H9 (cell line): ENCODE measurements around the gene NRXN3. TPM values are rescaled to one million over a fixed set of nuclear protein-coding genes. Genes with fewer than 3 reads are reported as not detected.

Experiments
- DNase-seq: peaks from one replicate; pipeline ENCODE4 v3.0.0-alpha.2; 2017
- H2AFZ ChIP-seq: one replicate; pipeline ENCODE4 v1.6.1; 2013; ENCODE audit warnings: mild to moderate bottlenecking, low read length, control low read depth, moderate library complexity
- H2AK5ac ChIP-seq: 2 replicates; pipeline ENCODE4 v1.6.1; 2013; ENCODE audit warnings: low read length, control low read depth, mixed read lengths; ENCODE audit not compliant: insufficient read length
- H2BK120ac ChIP-seq: one replicate; pipeline ENCODE4 v1.6.1; 2013; ENCODE audit warnings: low read depth, mild to moderate bottlenecking, low read length, control low read depth, inconsistent platforms; ENCODE audit not compliant: poor library complexity, severe bottlenecking
- H2BK12ac ChIP-seq: 2 replicates; pipeline ENCODE4 v1.6.1; 2013; ENCODE audit warnings: low read length, control low read depth, mixed read lengths, low read depth; ENCODE audit not compliant: insufficient read length
- H2BK15ac ChIP-seq: 2 replicates; pipeline ENCODE4 v1.6.1; 2013; ENCODE audit warnings: low read depth, low read length, control low read depth
- H2BK20ac ChIP-seq: one replicate; pipeline ENCODE4 v1.6.1; 2013; ENCODE audit warnings: low read depth, mild to moderate bottlenecking, low read length, control low read depth, inconsistent platforms; ENCODE audit not compliant: poor library complexity, severe bottlenecking
- H2BK5ac ChIP-seq: 2 replicates; pipeline ENCODE4 v1.6.1; 2013; ENCODE audit warnings: low read length, control low read depth, mixed read lengths; ENCODE audit not compliant: insufficient read length
- H3K14ac ChIP-seq: 2 replicates; pipeline ENCODE4 v1.6.1; 2013; ENCODE audit warnings: low read length, control low read depth; ENCODE audit not compliant: insufficient read depth
- H3K18ac ChIP-seq: 2 replicates; pipeline ENCODE4 v1.6.1; 2013; ENCODE audit warnings: low read depth, mild to moderate bottlenecking, mixed read lengths, low read length, control low read depth; ENCODE audit not compliant: insufficient read length
- H3K23ac ChIP-seq: 2 replicates; pipeline ENCODE4 v1.6.1; 2013; ENCODE audit warnings: low read length, control low read depth, mixed read lengths, low read depth; ENCODE audit not compliant: insufficient read length
- H3K23me2 ChIP-seq: 2 replicates; pipeline ENCODE4 v1.6.1; 2013; ENCODE audit warnings: low read depth, mild to moderate bottlenecking, mixed read lengths, low read length, control low read depth; ENCODE audit not compliant: insufficient read length, poor library complexity, severe bottlenecking
- H3K27ac ChIP-seq: 2 replicates; pipeline ENCODE4 v1.5.1; 2013; ENCODE audit warnings: low read length, control low read depth, mixed read lengths, low read depth; ENCODE audit not compliant: insufficient read length
- H3K27me3 ChIP-seq: 2 replicates; pipeline ENCODE4 v1.6.1; 2013; ENCODE audit warnings: low read length, control low read depth, inconsistent platforms; ENCODE audit not compliant: insufficient read depth
- H3K4ac ChIP-seq: 2 replicates; pipeline ENCODE4 v1.6.1; 2013; ENCODE audit warnings: low read depth, mild to moderate bottlenecking, control low read depth, inconsistent platforms, low read length, moderate library complexity
- H3K4me1 ChIP-seq: 2 replicates; pipeline ENCODE4 v1.6.1; 2013; ENCODE audit warnings: low read length, control low read depth, inconsistent platforms; ENCODE audit not compliant: insufficient read depth
- H3K4me2 ChIP-seq: 2 replicates; pipeline ENCODE4 v1.6.1; 2013; ENCODE audit warnings: low read length, control low read depth, mixed read lengths; ENCODE audit not compliant: insufficient read length, insufficient read depth
- H3K56ac ChIP-seq: 2 replicates; pipeline ENCODE4 v1.6.1; 2013; ENCODE audit warnings: low read depth, mild to moderate bottlenecking, mixed read lengths, low read length, control low read depth; ENCODE audit not compliant: insufficient read length
- H3K79me1 ChIP-seq: 2 replicates; pipeline ENCODE4 v1.6.1; 2013; ENCODE audit warnings: low read depth, mild to moderate bottlenecking, moderate library complexity, low read length, control low read depth, inconsistent platforms; ENCODE audit not compliant: insufficient read depth, poor library complexity, severe bottlenecking
- H3K79me2 ChIP-seq: 2 replicates; pipeline ENCODE4 v1.6.1; 2013; ENCODE audit warnings: low read length, control low read depth, inconsistent platforms; ENCODE audit not compliant: insufficient read depth
- H3K9ac ChIP-seq: 2 replicates; pipeline ENCODE4 v1.6.1; 2013; ENCODE audit warnings: low read length, control low read depth, mixed read lengths; ENCODE audit not compliant: insufficient read length; ENCODE audit errors: extremely low read depth
- H3K9me3 ChIP-seq: one replicate; pipeline ENCODE4 v1.6.1; 2013; ENCODE audit warnings: low read depth, low read length, inconsistent platforms; ENCODE audit not compliant: control insufficient read depth
- H3T11ph ChIP-seq: one replicate; pipeline ENCODE4 v1.6.1; 2013; ENCODE audit warnings: mild to moderate bottlenecking, low read length, control low read depth, inconsistent platforms
- H4K20me1 ChIP-seq: one replicate; pipeline ENCODE4 v1.6.1; 2013; ENCODE audit not compliant: control insufficient read depth, insufficient read length, insufficient read depth
- H4K5ac ChIP-seq: 2 replicates; pipeline ENCODE4 v1.6.1; 2013; ENCODE audit warnings: low read depth, mild to moderate bottlenecking, mixed read lengths, low read length, control low read depth; ENCODE audit not compliant: insufficient read length
- H4K8ac ChIP-seq: replicated peaks from 2 replicates; pipeline ENCODE4 v1.6.1; 2013; ENCODE audit warnings: low read length, control low read depth, mixed read lengths, low read depth; ENCODE audit not compliant: insufficient read length
- H4K91ac ChIP-seq: 2 replicates; pipeline ENCODE4 v1.6.1; 2013; ENCODE audit warnings: low read depth, mild to moderate bottlenecking, moderate library complexity, mixed read lengths, low read length, control low read depth; ENCODE audit not compliant: insufficient read length
- H3K27ac Mint-ChIP-seq, 3 experiments: 2 replicates in 2 of 3; 3 replicates in 1 of 3; pipeline ENCODE4 v1.8.0; 2020 to 2021; ENCODE audit warnings: mixed read lengths in 3 of 3, mild to moderate bottlenecking in 1 of 3, moderate library complexity in 1 of 3
- H3K27me3 Mint-ChIP-seq: 2 replicates; pipeline ENCODE4 v1.8.0; 2021; ENCODE audit warnings: low read depth, mild to moderate bottlenecking, moderate library complexity, mixed read lengths
- H3K36me3 Mint-ChIP-seq, 3 experiments: 2 replicates in 2 of 3; 3 replicates in 1 of 3; pipeline ENCODE4 v1.8.0; 2020 to 2021; ENCODE audit warnings: low read depth in 3 of 3, mixed read lengths in 3 of 3; ENCODE audit not compliant: insufficient read depth in 1 of 3
- H3K4me1 Mint-ChIP-seq, 2 experiments: 2 replicates each; pipeline ENCODE4 v1.8.0; 2020; ENCODE audit warnings: mixed read lengths in 2 of 2
- H3K4me3 Mint-ChIP-seq, 2 experiments: 2 replicates in 1 of 2; 3 replicates in 1 of 2; pipeline ENCODE4 v1.8.0; 2020 to 2021; ENCODE audit warnings: mild to moderate bottlenecking in 2 of 2, mixed read lengths in 2 of 2, moderate library complexity in 1 of 2
- H3K9me3 Mint-ChIP-seq, 2 experiments: 2 replicates in 1 of 2; 3 replicates in 1 of 2; pipeline ENCODE4 v1.8.0; 2020; ENCODE audit warnings: mild to moderate bottlenecking in 2 of 2, mixed read lengths in 2 of 2, moderate library complexity in 1 of 2
- WGBS: extraction: QIAGEN DNeasy Blood & Tissue Kit; methylation state at CpG from one replicate; pipeline ENCODE4 v1.1.7; 2013; ENCODE audit warnings: missing lambda C conversion rate, low lambda C conversion rate, mixed read lengths; ENCODE audit not compliant: insufficient read length; ENCODE audit errors: extremely low coverage; 5-methylcytosine and 5-hydroxymethylcytosine counted together
- total RNA-seq: library from RNA; stranded (reverse); gene quantifications from 2 replicates; pipeline ENCODE4 v1.2.1, GENCODE V29; 2021
- TF ChIP-seq, protein P1 (sequence below): fragments of 200-600 bp; sonication (generic); conservative IDR thresholded peaks from 3 replicates; pipeline ENCODE4 v1.8.0; 2021; ENCODE audit warnings: antibody characterized with exemption, mild to moderate bottlenecking

NRXN3 gene
- total RNA-seq, 1 experiment from 2014 or later: 1.8 TPM

DNA sequence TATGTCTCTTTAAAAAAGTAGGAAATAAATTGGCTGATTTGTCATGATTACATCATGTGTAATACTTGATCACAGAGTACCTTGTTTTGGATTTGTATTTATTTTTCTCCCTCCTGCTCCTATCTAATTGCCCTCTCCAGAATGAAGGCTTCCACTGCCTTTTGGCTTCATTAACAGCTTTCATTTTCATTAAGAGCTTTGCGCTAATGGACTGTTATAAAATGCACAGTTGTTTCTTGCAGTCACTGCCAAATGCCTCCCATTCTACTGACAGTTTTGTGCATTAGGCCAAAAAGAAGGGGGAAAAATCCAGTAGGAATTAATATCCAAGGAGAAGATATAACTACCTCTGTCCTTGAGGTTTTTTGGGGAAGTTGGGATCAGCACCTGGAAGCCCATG is 159.2 kb downstream of the NRXN3 start:
- H3K36me3 Mint-ChIP-seq: no peaks in the 10 kb centered on the region
- no peak overlapping the region for H3K27ac ChIP-seq

More for the DNA sequence above, 159.2 kb downstream of the NRXN3 start:
- H3K4me1 Mint-ChIP-seq: peaks cover 7 to 14% of the 10 kb centered on the region in 2 experiments
- Histone ChIP-seq H3K4me1 (peaks cover 2% of the 10 kb centered on the region; the same call in 1 of the 2 replicates), H3K79me2 (no peaks in the 10 kb centered on the region), H2BK120ac (no peak overlapping the region), H3K23me2 (no peaks in the 10 kb centered on the region), H3T11ph (no peak overlapping the region), H3K4ac (no peak overlapping the region), H4K5ac (no peak overlapping the region), H3K18ac (no peak overlapping the region), H3K79me1 (no peaks in the 10 kb centered on the region), H3K23ac (no peak overlapping the region), H2BK15ac (no peak overlapping the region), H3K9me3 (no peaks in the 10 kb centered on the region), H2AFZ (no peak overlapping the region), H2BK12ac (no peak overlapping the region), H3K27me3 (no peaks in the 10 kb centered on the region), H3K4me2 (no peak overlapping the region), H2BK20ac (no peak overlapping the region), H3K56ac (no peak overlapping the region), H3K14ac (no peak overlapping the region), H4K8ac (no peak overlapping the region), H2AK5ac (no peak overlapping the region), H2BK5ac (no peak overlapping the region), H4K91ac (no peak overlapping the region), H3K9ac (no peak overlapping the region), H4K20me1 (no peaks in the 10 kb centered on the region)
- no CpG with 5 or more reads among the region's 1 CpG for WGBS
- H3K27me3 Mint-ChIP-seq: peaks cover 2% of the 10 kb centered on the region; the same call in 1 of the 2 replicates
- DNase-seq: no peak
- H3K9me3 Mint-ChIP-seq: no peaks in the 10 kb centered on the region
- TF ChIP-seq, protein P1, sequence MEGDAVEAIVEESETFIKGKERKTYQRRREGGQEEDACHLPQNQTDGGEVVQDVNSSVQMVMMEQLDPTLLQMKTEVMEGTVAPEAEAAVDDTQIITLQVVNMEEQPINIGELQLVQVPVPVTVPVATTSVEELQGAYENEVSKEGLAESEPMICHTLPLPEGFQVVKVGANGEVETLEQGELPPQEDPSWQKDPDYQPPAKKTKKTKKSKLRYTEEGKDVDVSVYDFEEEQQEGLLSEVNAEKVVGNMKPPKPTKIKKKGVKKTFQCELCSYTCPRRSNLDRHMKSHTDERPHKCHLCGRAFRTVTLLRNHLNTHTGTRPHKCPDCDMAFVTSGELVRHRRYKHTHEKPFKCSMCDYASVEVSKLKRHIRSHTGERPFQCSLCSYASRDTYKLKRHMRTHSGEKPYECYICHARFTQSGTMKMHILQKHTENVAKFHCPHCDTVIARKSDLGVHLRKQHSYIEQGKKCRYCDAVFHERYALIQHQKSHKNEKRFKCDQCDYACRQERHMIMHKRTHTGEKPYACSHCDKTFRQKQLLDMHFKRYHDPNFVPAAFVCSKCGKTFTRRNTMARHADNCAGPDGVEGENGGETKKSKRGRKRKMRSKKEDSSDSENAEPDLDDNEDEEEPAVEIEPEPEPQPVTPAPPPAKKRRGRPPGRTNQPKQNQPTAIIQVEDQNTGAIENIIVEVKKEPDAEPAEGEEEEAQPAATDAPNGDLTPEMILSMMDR: no peak
- no peak overlapping the region for H3K27ac Mint-ChIP-seq
- no peak overlapping the region for H3K4me3 Mint-ChIP-seq
